Astrocyte of the spinal cord (primary cell): ENCODE measurements around the gene EVL.
A peak's percentile ranks its signal among the peaks of the same experiment; 100 is the strongest.

ENCODE experiments used
- DNase-seq: peaks from one replicate; pipeline ENCODE4 v3.0.0; 2011; ENCODE audit warnings: low read depth, low spot score
- H3K4me3 ChIP-seq: 2 replicates; pipeline ENCODE4 v1.5.1; 2011; ENCODE audit warnings: low read depth, mild to moderate bottlenecking, low read length, moderate library complexity
- CTCF ChIP-seq: IDR thresholded peaks from 2 replicates; pipeline ENCODE4 v1.5.1; 2012; ENCODE audit warnings: low read depth, mild to moderate bottlenecking, low read length, inconsistent platforms
- in situ Hi-C: cut with HindIII; loops from 2 replicates; pipeline ENCODE4 v1.10.0; 2017; ENCODE audit warnings: low sequenced_read_pairs

EVL gene

GRCh38 chr14:100031506-100032281, 33.5 kb upstream of the EVL start:
- in situ Hi-C loops, result no loop called here
- TF ChIP-seq CTCF, result no peak
- peak; percentile 97 for DNase-seq
- H3K4me3 ChIP-seq, result peak overlapping the region; percentile 35

GRCh38 chr14:100032738-100033137, 32.5 kb upstream of the EVL start:
- DNase-seq, result no peak
- in situ Hi-C loops, result no loop called here
- no peak overlapping the region for H3K4me3 ChIP-seq
- TF ChIP-seq CTCF, result no peak

GRCh38 chr14:100033347-100034075, 31.7 kb upstream of the EVL start:
- in situ Hi-C loops, result no loop called here
- no peak for TF ChIP-seq CTCF
- H3K4me3 ChIP-seq, result no peak overlapping the region
- no peak for DNase-seq

GRCh38 chr14:100034468-100034867, 30.8 kb upstream of the EVL start:
- no peak overlapping the region for H3K4me3 ChIP-seq
- in situ Hi-C loops, result no loop called here
- DNase-seq, result no peak
- TF ChIP-seq CTCF, result no peak

- in situ Hi-C loops, result no loop called here
- TF ChIP-seq CTCF, result no peak
- no peak overlapping the region for H3K4me3 ChIP-seq
- no peak for DNase-seq
Observed at GRCh38 chr14:100034961-100035500, 30.2 kb upstream of the EVL start.

GRCh38 chr14:100035700-100036099, 29.5 kb upstream of the EVL start:
- TF ChIP-seq CTCF, result no peak
- no peak overlapping the region for H3K4me3 ChIP-seq
- DNase-seq, result no peak
- in situ Hi-C loops, result no loop called here
